HG03280 (cell line): ENCODE results near the gene NOL9.
"Not testable (repeated sequence)": the region's sequence is repeated elsewhere in the genome, so short reads cannot be mapped to it uniquely, and the experiment has no call there.

ENCODE experiments used
- ATAC-seq: cut with Tn5 transposase; IDR thresholded peaks from one replicate; pipeline ENCODE4 v1.9.1; 2021; ENCODE audit warnings: mild to moderate bottlenecking, moderate library complexity; ENCODE audit not compliant: unreplicated experiment

NOL9 gene

GRCh38 chr1:6574025-6574620, 19.8 kb upstream of the NOL9 start:
- no peak for ATAC-seq

- no peak for ATAC-seq
Observed at GRCh38 chr1:6572653-6573383, 18.5 kb upstream of the NOL9 start.

GRCh38 chr1:6570987-6571386, 16.7 kb upstream of the NOL9 start:
- no peak for ATAC-seq

GRCh38 chr1:6570100-6570499, 15.8 kb upstream of the NOL9 start:
- ATAC-seq = no peak

GRCh38 chr1:6569033-6569432, 14.7 kb upstream of the NOL9 start:
- ATAC-seq = no peak

GRCh38 chr1:6560267-6560666, 6.0 kb upstream of the NOL9 start:
- no peak for ATAC-seq

GRCh38 chr1:6559161-6559560, 4.8 kb upstream of the NOL9 start:
- not testable (repeated sequence) for ATAC-seq

GRCh38 chr1:6557597-6557996, 3.3 kb upstream of the NOL9 start:
- ATAC-seq = no peak

- ATAC-seq = no peak
Observed at GRCh38 chr1:6554907-6555778, 830 bp upstream of the NOL9 start, which contains the start of gene TAS1R1. TAS1R1 (plus strand) TSS chr1:6555307; CDS start chr1:6555374, 67 bp downstream.

GRCh38 chr1:6547301-6547700, 7.0 kb downstream of the NOL9 start:
- ATAC-seq = no peak

GRCh38 chr1:6546326-6546725, 8.0 kb downstream of the NOL9 start:
- no peak for ATAC-seq

GRCh38 chr1:6545276-6546112, 8.8 kb downstream of the NOL9 start:
- ATAC-seq = no peak

- ATAC-seq = no peak
Observed at GRCh38 chr1:6544831-6545230, 9.5 kb downstream of the NOL9 start.

GRCh38 chr1:6538956-6539355, 15.4 kb downstream of the NOL9 start:
- no peak for ATAC-seq

GRCh38 chr1:6536291-6536690, 18.0 kb downstream of the NOL9 start:
- ATAC-seq = no peak

GRCh38 chr1:6535214-6535613, 19.1 kb downstream of the NOL9 start:
- ATAC-seq = no peak

- no peak for ATAC-seq
Observed at GRCh38 chr1:6534248-6534822, 20.0 kb downstream of the NOL9 start.

GRCh38 chr1:6531996-6532395, 22.3 kb downstream of the NOL9 start:
- ATAC-seq = no peak

GRCh38 chr1:6530504-6531160, 23.7 kb downstream of the NOL9 start:
- ATAC-seq = no peak

- no peak for ATAC-seq
Observed at GRCh38 chr1:6528492-6528891, 25.8 kb downstream of the NOL9 start.
